Activated effector memory CD4-positive, alpha-beta T cell treated with anti-CD3 and anti-CD28 coated beads, Interleukin-2, amount 50 U/mL, for 16 hours (primary cell): ENCODE results near the gene PLCD3.

Experiments used
- DNase-seq: peaks from one replicate; pipeline ENCODE4 v3.0.0-alpha.2; 2020

Gene PLCD3

GRCh38 chr17:45098869-45099616 lies 33.3 kb downstream of the PLCD3 start:
- DNase-seq, result peak; percentile 89

GRCh38 chr17:45098081-45098868 lies 34.0 kb downstream of the PLCD3 start:
- DNase-seq, result no peak

- no peak for DNase-seq
Measured at GRCh38 chr17:45096926-45097325, 35.4 kb downstream of the PLCD3 start.

- DNase-seq, result no peak
Measured at GRCh38 chr17:45096141-45096540, 36.2 kb downstream of the PLCD3 start.

- no peak for DNase-seq
Measured at GRCh38 chr17:45093444-45094110, 38.7 kb downstream of the PLCD3 start.

GRCh38 chr17:45092911-45093430 lies 39.3 kb downstream of the PLCD3 start:
- no peak for DNase-seq

GRCh38 chr17:45091778-45092425 lies 40.4 kb downstream of the PLCD3 start:
- DNase-seq, result no peak

GRCh38 chr17:45090711-45091110 lies 41.6 kb downstream of the PLCD3 start:
- DNase-seq, result no peak

GRCh38 chr17:45088741-45089140 lies 43.6 kb downstream of the PLCD3 start:
- no peak for DNase-seq

GRCh38 chr17:45087978-45088377 lies 44.3 kb downstream of the PLCD3 start:
- no peak for DNase-seq

GRCh38 chr17:45087504-45087975 lies 44.8 kb downstream of the PLCD3 start:
- DNase-seq, result no peak

GRCh38 chr17:45086865-45087503 lies 45.3 kb downstream of the PLCD3 start:
- DNase-seq, result no peak

GRCh38 chr17:45086391-45086790 lies 45.9 kb downstream of the PLCD3 start:
- DNase-seq, result no peak

GRCh38 chr17:45081047-45081703 lies 51.1 kb downstream of the PLCD3 start:
- DNase-seq, result no peak

GRCh38 chr17:45077643-45078042 lies 54.7 kb downstream of the PLCD3 start:
- DNase-seq, result no peak

- DNase-seq, result no peak
Measured at GRCh38 chr17:45073414-45074070, 58.8 kb downstream of the PLCD3 start.

- no peak for DNase-seq
Measured at GRCh38 chr17:45070809-45071208, 61.5 kb downstream of the PLCD3 start.

- DNase-seq, result no peak
Measured at GRCh38 chr17:45070001-45070400, 62.3 kb downstream of the PLCD3 start.

- no peak for DNase-seq
Measured at GRCh38 chr17:45067637-45068036, 64.7 kb downstream of the PLCD3 start.

GRCh38 chr17:45063198-45063597 lies 69.1 kb downstream of the PLCD3 start:
- no peak for DNase-seq

GRCh38 chr17:45061606-45062205 lies 70.6 kb downstream of the PLCD3 start:
- no peak for DNase-seq
